ENCODE data around the gene TMEM163. TPM values are rescaled to one million over a fixed set of nuclear protein-coding genes. Genes with fewer than 3 reads are reported as not detected.
"Not testable (repeated sequence)": the region's sequence is repeated elsewhere in the genome, so short reads cannot be mapped to it uniquely, and the experiment has no call there.

The TMEM163 gene
- total RNA-seq, 1 donor from 2014 or later, result 0.95 TPM

DNA sequence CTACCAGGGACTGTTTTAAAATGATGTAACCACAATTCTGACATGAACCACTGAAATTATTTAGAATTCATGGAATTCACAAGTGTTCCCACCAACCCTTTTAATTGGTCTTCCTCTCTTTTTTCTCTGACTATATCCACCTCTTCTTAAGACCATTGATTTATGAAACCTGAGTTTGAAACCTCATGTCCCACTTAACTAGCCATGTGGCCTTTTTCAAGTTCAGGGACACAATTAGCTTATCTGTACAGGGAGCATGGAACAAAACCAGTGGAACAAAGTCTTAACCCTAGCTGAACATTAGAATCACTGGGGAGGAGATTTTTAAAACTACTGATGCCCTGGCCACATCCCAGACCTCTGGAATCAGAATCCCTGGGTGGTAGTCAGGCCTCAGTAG, 41.6 kb upstream of the TMEM163 start:
- H3K79me2 ChIP-seq (ENCODE audit: low read depth), result no peaks in the 10 kb centered on the region
- no peaks in the 10 kb centered on the region for H4K20me1 ChIP-seq (ENCODE audit: low read depth)
- H3K4me3 ChIP-seq, result no peak overlapping the region
- H3K9me3 ChIP-seq (ENCODE audit: low read depth), result no peaks in the 10 kb centered on the region
- Mint-ChIP-seq H3K4me3 (no peak overlapping the region), H3K4me1 (no peaks in the 10 kb centered on the region), H3K36me3 (no peaks in the 10 kb centered on the region), H3K27me3 (ENCODE audit: insufficient read depth, low read depth) (peaks cover 2% of the 10 kb centered on the region), H3K9me3 (no peaks in the 10 kb centered on the region), H3K27ac (no peak overlapping the region)
- no peaks in the 10 kb centered on the region for H3K36me3 ChIP-seq
- TF ChIP-seq EZH2phosphoT487 (IDR thresholded peaks at IDR 0.05), result no peak
- TF ChIP-seq, protein P1, sequence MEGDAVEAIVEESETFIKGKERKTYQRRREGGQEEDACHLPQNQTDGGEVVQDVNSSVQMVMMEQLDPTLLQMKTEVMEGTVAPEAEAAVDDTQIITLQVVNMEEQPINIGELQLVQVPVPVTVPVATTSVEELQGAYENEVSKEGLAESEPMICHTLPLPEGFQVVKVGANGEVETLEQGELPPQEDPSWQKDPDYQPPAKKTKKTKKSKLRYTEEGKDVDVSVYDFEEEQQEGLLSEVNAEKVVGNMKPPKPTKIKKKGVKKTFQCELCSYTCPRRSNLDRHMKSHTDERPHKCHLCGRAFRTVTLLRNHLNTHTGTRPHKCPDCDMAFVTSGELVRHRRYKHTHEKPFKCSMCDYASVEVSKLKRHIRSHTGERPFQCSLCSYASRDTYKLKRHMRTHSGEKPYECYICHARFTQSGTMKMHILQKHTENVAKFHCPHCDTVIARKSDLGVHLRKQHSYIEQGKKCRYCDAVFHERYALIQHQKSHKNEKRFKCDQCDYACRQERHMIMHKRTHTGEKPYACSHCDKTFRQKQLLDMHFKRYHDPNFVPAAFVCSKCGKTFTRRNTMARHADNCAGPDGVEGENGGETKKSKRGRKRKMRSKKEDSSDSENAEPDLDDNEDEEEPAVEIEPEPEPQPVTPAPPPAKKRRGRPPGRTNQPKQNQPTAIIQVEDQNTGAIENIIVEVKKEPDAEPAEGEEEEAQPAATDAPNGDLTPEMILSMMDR (IDR thresholded peaks at IDR 0.05), result no peak
- TF ChIP-seq EZH2 (IDR thresholded peaks at IDR 0.05), result no peak
- no peak overlapping the region for H3K9ac ChIP-seq
- H3K4me1 ChIP-seq, result no peaks in the 10 kb centered on the region
- no peaks in the 10 kb centered on the region for H3F3A ChIP-seq (ENCODE audit: low read depth)
- no peak for DNase-seq (ENCODE audit: low spot score)
- no peaks in the 10 kb centered on the region for H3K27me3 ChIP-seq
- no peak overlapping the region for H3K27ac ChIP-seq
- H3K4me2 ChIP-seq, result no peak overlapping the region
- H2AFZ ChIP-seq (replicated peaks), result no peak overlapping the region

DNA sequence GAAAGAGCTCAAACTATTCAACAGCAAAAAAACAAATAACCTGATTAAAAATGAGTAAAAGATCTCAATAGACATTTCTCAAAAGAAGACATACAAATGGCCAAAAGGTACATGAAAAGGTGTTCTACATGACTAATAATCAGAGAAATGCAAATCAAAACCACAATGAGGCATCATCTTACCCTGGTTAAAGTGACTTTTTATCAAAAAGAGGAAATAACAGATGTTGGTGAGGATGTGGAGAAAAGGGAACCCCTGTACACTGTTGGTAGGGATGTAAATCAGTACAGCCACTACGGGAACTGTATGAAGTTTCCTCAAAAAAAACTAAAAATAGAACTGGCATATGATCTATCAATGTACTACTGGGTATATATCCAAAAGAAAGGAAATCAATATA, 39.8 kb upstream of the TMEM163 start:
- no peak overlapping the region for H3K27ac Mint-ChIP-seq
- no peak for DNase-seq (ENCODE audit: low spot score)
- Histone ChIP-seq H2AFZ (replicated peaks) (no peak overlapping the region), H3K4me2 (no peak overlapping the region), H3K36me3 (no peaks in the 10 kb centered on the region), H3K79me2 (ENCODE audit: low read depth) (no peaks in the 10 kb centered on the region), H3K27me3 (no peaks in the 10 kb centered on the region), H3K4me1 (no peaks in the 10 kb centered on the region), H3K9ac (no peak overlapping the region), H3K9me3 (ENCODE audit: low read depth) (no peaks in the 10 kb centered on the region), H4K20me1 (ENCODE audit: low read depth) (no peaks in the 10 kb centered on the region), H3K27ac (no peak overlapping the region), H3K4me3 (no peak overlapping the region), H3F3A (ENCODE audit: low read depth) (no peaks in the 10 kb centered on the region)
- H3K27me3 Mint-ChIP-seq (ENCODE audit: insufficient read depth, low read depth), result peaks cover 2% of the 10 kb centered on the region
- H3K9me3 Mint-ChIP-seq, result no peaks in the 10 kb centered on the region
- no peaks in the 10 kb centered on the region for H3K36me3 Mint-ChIP-seq
- no peak overlapping the region for H3K4me3 Mint-ChIP-seq
- H3K4me1 Mint-ChIP-seq, result no peaks in the 10 kb centered on the region
- TF ChIP-seq EZH2 (IDR thresholded peaks at IDR 0.05), result no peak
- no peak for TF ChIP-seq EZH2phosphoT487 (IDR thresholded peaks at IDR 0.05)
- TF ChIP-seq, protein P1 (IDR thresholded peaks at IDR 0.05), result no peak

DNA sequence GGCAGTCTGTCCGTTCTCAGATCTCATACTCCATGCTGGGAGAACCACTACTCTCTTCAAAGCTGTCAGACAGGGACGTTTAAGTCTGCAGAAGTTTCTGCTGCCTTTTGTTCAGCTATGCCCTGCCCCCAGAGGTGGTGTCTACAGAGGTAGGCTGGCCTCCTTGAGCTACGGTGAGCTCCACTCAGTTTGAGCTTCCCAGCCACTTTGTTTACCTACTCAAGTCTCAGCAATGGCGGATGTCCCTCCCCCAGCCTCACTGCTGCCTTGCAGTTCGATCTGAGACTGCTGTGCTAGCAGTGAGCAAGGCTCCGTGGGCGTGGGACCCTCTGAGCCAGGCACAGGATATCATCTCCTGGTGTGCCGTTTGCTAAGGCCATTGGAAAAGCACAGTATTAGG, 33.2 kb upstream of the TMEM163 start:
- H3K27me3 Mint-ChIP-seq (ENCODE audit: insufficient read depth, low read depth), result not testable (repeated sequence)

DNA sequence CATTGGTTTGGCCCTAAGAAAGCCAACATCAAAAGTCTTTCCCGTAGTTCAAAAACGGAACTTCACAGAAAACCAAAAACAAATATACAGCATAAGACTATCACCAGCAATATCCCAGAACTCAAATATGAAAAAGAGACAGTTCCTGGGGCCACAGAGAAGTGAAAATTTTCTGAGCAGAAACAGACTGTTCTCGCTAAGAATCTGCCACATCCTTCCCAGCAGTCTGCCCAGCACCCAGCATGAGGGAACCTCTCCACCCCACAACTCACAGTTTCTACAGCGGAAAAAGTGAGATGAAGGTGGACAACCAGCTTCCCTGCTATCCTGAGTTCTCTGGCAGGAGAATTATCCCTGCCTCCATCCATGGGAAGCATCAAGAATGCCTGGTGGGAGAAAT, 26.7 kb upstream of the TMEM163 start:
- Histone ChIP-seq H3K27me3 (no peaks in the 10 kb centered on the region), H3K9me3 (ENCODE audit: low read depth) (no peaks in the 10 kb centered on the region), H3K36me3 (no peaks in the 10 kb centered on the region), H3K4me1 (peaks cover 7% of the 10 kb centered on the region), H4K20me1 (ENCODE audit: low read depth) (no peaks in the 10 kb centered on the region), H3K4me3 (no peak overlapping the region), H3K27ac (no peak overlapping the region), H3K79me2 (ENCODE audit: low read depth) (no peaks in the 10 kb centered on the region), H3F3A (ENCODE audit: low read depth) (no peaks in the 10 kb centered on the region), H3K9ac (no peak overlapping the region), H2AFZ (replicated peaks) (peak overlapping the region; percentile 17), H3K4me2 (no peak overlapping the region)
- Mint-ChIP-seq H3K4me3 (no peak overlapping the region), H3K9me3 (peaks cover 2% of the 10 kb centered on the region), H3K27me3 (ENCODE audit: insufficient read depth, low read depth) (peaks cover 4% of the 10 kb centered on the region), H3K4me1 (no peaks in the 10 kb centered on the region), H3K27ac (no peak overlapping the region), H3K36me3 (no peaks in the 10 kb centered on the region)
- TF ChIP-seq, protein P1 (IDR thresholded peaks at IDR 0.05), result no peak
- TF ChIP-seq EZH2phosphoT487 (IDR thresholded peaks at IDR 0.05), result no peak
- no peak for TF ChIP-seq EZH2 (IDR thresholded peaks at IDR 0.05)
- DNase-seq (ENCODE audit: low spot score), result no peak

More for the DNA sequence above, 33.2 kb upstream of the TMEM163 start:
- H3K4me3 ChIP-seq; H4K20me1 ChIP-seq (ENCODE audit: low read depth); H3K9ac ChIP-seq; H3K27ac Mint-ChIP-seq; H3K4me3 Mint-ChIP-seq; H3K36me3 Mint-ChIP-seq; H3K36me3 ChIP-seq; H3K27me3 ChIP-seq; H3K79me2 ChIP-seq (ENCODE audit: low read depth); H3K4me1 ChIP-seq; H3K9me3 Mint-ChIP-seq; H3K27ac ChIP-seq; H3F3A ChIP-seq (ENCODE audit: low read depth); H3K4me1 Mint-ChIP-seq; H3K9me3 ChIP-seq (ENCODE audit: low read depth); DNase-seq (ENCODE audit: low spot score): not testable (repeated sequence)
- Histone ChIP-seq H2AFZ (replicated peaks) (peak overlapping the region; percentile 93), H3K4me2 (peak overlapping the region; percentile 27)

Data from neural progenitor cell (in vitro differentiated cells).